ENCODE measurements around the gene MRPL11.

DNA sequence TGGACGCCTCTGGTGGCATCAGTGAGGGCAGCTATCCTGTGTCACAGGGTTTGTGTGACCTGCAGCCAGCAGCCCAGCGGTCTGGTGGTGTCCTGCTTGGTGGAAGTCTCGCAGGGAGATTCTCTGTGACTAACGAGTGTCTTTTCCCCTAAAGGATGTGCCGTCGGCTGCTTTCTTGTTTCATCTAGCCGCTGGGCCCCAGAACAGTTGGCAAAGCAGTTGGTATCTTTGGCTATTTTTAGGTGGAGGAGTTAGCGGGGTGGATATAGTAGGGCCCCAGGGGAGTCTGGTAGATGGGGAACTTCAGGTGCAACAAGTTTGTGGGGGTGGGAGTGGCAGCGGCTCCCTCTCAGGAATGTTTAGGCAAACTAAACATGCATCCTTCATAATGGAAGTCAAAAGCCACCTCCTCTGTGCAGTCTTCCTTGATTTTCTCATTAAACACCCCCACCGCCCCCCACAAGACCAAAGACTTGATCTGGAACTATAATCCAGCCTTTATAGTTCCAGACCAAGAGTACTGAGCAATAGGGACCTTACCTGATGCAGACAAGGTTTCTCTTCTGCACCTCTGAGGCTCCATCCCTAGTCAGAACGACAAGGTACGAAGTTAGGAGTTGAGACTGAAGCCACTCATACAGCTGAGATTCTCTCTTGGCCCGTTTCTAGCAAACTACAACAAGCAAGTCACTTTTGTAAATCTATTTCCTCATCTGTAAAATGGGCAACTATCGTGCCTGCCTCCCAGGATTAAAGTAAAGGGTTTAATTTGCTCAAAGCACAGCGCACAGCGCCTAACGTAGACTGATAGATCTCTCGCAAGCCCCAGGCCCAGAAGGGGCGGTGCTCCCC, 27.0 kb upstream of the MRPL11 start:
- TF ChIP-seq POLR2AphosphoS5 (IDR thresholded peaks at IDR 0.05; ENCODE audit: low read length) (no peak), SMC3 (IDR thresholded peaks at IDR 0.05; ENCODE audit: borderline replicate concordance, low read length) (no peak), EZH2 (IDR thresholded peaks at IDR 0.05; ENCODE audit: borderline replicate concordance, control insufficient read depth, low read depth, low read length) (no peak), YY1 (IDR thresholded peaks at IDR 0.05; ENCODE audit: low read depth, low read length) (no peak), CEBPB (IDR thresholded peaks at IDR 0.05; ENCODE audit: borderline replicate concordance in 1 of 2, low read depth in 2 of 2, low read length in 2 of 2) (no peak)
- TF ChIP-seq, protein P1, sequence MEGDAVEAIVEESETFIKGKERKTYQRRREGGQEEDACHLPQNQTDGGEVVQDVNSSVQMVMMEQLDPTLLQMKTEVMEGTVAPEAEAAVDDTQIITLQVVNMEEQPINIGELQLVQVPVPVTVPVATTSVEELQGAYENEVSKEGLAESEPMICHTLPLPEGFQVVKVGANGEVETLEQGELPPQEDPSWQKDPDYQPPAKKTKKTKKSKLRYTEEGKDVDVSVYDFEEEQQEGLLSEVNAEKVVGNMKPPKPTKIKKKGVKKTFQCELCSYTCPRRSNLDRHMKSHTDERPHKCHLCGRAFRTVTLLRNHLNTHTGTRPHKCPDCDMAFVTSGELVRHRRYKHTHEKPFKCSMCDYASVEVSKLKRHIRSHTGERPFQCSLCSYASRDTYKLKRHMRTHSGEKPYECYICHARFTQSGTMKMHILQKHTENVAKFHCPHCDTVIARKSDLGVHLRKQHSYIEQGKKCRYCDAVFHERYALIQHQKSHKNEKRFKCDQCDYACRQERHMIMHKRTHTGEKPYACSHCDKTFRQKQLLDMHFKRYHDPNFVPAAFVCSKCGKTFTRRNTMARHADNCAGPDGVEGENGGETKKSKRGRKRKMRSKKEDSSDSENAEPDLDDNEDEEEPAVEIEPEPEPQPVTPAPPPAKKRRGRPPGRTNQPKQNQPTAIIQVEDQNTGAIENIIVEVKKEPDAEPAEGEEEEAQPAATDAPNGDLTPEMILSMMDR (IDR thresholded peaks at IDR 0.05 in 2 of 3, conservative IDR thresholded peaks at IDR 0.05 in 1 of 3; ENCODE audit: control insufficient read depth in 2 of 3, extremely low read depth in 1 of 3, insufficient read depth in 1 of 3, low read depth in 3 of 3, low read length in 3 of 3), result no peak

Measured in GM12878 (cell line).